Mesangial cell (primary cell): ENCODE results near the gene PCDHA4. TPM values are rescaled to one million over a fixed set of nuclear protein-coding genes. Genes with fewer than 3 reads are reported as not detected.

Experiments used
- total RNA-seq: library from RNA; depleted of rRNA; stranded (reverse); fragments of >200 nt; gene quantifications from 2 replicates; pipeline ENCODE4 v1.2.3, GENCODE V29; 2015

PCDHA4 gene
- 0.16 and 1.3 TPM in 2 replicates for total RNA-seq

DNA sequence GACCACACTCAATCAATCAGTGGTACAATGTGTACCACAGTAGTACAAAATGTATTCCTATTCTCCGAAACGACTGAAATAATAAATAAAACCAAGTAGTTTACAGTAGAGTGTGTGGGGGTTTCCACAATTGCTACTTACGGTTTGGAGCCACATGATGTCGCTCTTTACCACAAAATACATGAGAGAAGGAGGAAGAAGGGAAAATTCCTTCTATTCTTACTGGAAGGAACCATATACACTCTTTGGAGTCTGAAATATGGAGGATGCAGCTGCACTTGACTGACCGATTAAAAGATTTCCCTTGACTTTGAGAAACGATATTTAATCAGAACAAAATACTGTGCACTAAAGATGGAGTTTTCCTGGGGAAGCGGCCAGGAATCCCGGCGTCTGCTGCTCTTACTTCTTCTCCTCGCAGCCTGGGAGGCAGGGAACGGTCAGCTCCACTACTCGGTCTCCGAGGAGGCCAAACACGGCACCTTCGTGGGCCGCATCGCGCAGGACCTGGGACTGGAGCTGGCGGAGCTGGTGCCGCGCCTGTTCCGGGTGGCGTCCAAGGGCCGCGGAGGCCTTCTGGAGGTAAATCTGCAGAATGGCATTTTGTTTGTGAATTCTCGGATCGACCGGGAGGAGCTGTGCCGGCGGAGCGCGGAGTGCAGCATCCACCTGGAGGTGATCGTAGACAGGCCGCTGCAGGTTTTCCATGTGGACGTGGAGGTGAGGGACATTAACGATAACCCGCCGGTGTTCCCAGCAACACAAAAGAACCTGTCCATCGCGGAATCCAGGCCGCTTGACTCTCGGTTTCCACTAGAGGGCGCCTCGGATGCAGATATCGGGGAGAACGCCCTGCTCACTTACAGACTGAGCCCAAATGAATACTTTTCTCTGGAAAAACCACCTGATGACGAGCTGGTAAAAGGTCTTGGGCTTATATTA, at the start of gene PCDHA4:
PCDHA4 (plus strand) TSS at position 235 of the 942 bp plus-strand sequence.

DNA sequence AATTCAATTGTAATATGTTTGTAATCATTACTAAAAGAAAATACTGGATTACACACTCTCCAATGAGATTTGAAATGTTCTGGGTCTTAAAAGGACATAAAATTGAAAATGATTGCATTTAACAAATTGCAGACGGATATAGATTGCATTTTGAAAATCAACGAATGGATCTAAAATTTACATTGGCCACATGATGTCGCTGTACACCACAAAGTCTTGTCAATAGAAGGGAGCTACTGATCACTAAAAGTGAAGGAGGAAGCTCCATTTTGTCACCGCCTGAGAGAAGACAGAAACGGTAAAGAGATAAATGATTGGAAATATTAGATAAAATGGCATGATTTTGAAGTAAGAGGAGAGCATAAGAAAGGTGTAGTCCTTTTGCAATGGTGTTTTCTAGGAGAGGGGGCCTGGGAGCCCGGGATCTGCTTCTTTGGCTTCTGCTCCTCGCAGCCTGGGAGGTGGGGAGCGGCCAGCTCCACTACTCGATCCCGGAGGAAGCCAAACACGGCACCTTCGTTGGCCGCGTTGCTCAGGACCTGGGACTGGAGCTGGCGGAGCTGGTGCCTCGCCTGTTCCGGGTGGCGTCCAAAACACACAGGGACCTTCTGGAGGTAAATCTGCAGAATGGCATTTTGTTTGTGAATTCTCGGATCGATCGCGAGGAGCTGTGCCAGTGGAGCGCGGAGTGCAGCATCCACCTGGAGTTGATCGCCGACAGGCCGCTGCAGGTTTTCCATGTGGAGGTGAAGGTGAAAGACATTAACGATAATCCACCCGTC, 20.8 kb upstream of the PCDHA4 start, which contains the start of gene PCDHA1:
PCDHA1 (plus strand) TSS at position 236 of the 782 bp plus-strand sequence.

DNA sequence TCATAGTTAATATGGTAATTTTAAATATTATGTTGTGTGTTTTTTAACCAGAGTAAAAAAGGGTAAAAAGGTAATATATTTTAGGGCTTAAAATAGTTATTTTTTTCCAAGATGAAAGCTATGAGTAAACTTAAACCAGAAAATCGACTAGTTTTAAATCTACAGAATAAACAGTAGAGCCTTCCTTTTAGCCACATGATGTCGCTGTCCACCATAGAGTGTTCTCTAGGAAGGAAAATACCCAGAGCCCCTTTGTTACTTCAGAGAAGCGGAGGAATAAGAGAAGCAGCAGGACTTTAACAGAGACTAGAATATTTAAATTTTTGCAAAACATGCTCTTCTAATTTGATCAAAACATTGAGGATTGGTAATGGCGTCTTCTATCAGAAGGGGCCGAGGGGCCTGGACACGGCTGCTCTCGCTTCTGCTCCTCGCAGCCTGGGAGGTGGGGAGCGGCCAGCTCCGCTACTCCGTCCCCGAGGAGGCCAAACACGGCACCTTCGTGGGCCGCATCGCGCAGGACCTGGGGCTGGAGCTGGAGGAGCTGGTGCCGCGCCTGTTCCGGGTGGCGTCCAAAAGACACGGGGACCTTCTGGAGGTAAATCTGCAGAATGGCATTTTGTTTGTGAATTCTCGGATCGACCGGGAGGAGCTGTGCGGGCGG, 12.1 kb upstream of the PCDHA4 start, which contains the start of gene PCDHA2:
PCDHA2 (plus strand) TSS at position 258 of the 664 bp plus-strand sequence.

DNA sequence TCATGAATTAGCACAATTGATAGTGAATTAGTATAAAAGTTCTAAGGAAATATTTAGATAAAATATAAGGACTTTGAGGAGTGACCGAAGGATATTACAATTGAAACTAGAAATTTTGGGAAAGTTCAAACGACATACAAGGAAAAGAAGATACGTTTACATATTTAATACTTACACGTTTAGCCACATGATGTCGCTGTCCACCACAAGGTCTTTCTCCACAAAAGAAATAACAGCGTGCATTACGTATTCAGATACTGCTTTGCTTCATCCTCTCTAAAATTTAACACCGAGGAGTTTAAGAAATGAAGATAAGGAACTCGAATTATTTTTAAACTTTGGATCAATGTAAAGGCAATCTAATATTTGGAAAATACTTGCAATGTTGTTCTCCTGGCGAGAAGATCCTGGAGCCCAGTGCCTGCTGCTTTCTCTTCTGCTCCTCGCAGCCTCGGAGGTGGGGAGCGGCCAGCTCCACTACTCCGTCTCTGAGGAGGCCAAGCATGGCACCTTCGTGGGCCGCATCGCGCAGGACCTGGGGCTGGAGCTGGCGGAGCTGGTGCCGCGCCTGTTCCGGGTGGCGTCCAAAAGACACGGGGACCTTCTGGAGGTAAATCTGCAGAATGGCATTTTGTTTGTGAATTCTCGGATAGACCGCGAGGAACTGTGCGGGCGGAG, 5.9 kb upstream of the PCDHA4 start, which contains the start of gene PCDHA3:
PCDHA3 (plus strand) TSS at position 242 of the 678 bp plus-strand sequence.

DNA sequence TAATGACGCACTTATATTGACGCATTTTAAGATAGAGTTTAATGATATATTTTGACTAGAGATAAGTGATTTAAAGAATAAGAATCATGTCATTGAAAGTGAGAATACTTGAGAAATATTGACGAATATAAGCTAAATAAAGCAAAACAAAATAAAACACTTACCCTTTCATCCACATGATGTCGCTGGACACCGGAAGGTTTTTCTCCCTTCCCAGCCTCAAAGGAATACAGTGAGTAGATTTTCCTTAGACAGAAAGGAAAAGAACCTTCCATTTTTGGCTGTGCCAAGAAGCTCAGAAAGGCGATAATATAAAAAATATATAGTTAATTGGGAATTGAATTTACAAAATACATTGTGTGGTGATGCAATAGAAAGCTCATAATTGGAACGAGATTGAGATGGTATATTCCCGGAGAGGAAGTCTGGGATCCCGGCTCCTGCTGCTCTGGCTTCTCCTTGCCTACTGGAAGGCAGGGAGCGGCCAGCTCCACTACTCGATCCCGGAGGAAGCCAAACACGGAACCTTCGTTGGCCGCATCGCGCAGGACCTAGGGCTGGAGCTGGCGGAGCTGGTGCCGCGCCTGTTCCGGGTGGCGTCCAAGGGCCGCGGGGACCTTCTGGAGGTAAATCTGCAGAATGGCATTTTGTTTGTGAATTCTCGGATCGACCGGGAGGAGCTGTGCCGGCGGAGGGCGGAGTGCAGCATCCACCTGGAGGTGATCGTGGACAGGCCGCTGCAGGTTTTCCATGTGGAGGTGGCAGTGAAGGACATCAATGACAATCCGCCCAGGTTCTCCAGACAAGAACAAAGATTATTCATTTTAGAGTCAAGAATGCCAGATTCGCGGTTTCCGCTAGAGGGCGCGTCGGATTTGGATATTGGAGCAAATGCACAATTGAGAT, 14.8 kb downstream of the PCDHA4 start, which contains the start of gene PCDHA5:
PCDHA5 (plus strand) TSS at position 239 of the 906 bp plus-strand sequence.

DNA sequence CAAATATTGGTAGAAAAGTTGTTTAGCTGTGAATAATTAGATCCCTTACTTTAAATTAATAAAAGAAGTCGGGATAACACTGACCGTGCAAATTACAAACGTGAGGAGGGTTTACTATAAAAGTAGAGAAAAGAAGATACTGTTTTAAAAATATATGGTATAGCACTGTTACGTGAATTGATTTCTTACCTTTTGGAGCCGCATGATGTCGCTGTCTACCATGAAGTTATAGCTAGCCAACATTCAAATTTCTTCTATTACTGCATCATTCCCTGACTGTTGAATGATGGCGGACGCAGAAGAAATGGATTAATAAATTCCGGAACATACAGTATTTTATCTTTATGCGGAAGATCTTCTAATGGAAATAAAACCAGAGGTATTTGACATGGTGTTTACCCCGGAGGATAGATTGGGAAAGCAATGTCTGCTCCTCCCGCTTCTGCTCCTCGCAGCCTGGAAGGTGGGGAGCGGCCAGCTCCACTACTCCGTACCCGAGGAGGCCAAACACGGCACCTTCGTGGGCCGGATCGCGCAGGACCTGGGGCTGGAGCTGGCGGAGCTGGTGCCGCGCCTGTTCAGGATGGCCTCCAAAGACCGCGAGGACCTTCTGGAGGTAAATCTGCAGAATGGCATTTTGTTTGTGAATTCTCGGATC, 21.0 kb downstream of the PCDHA4 start, which contains the start of gene PCDHA6:
PCDHA6 (plus strand) TSS at position 257 of the 658 bp plus-strand sequence; CDS start at position 389, 132 bp downstream.

DNA sequence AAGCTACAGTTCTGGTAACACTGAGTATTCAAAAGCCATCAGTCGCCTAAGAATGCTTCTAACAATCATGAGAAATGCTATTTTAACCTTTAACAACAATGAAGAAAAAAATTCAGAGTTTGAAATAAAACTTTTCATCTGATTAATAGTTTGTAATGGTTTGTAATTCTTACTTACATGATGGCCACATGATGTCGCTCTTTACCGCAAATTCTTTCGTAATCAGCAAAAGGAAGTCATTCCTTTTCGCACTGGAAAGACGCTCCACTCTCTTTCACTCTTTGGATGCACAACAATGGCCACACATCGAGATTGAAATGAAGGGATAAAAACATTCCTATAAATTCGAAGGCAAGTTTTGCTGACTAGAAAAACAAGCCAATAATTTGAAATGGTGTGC, 27.1 kb downstream of the PCDHA4 start, which contains the start of gene PCDHA7:
PCDHA7 (plus strand) TSS at position 277 of the 400 bp plus-strand sequence; CDS start at position 392, 115 bp downstream.

DNA sequence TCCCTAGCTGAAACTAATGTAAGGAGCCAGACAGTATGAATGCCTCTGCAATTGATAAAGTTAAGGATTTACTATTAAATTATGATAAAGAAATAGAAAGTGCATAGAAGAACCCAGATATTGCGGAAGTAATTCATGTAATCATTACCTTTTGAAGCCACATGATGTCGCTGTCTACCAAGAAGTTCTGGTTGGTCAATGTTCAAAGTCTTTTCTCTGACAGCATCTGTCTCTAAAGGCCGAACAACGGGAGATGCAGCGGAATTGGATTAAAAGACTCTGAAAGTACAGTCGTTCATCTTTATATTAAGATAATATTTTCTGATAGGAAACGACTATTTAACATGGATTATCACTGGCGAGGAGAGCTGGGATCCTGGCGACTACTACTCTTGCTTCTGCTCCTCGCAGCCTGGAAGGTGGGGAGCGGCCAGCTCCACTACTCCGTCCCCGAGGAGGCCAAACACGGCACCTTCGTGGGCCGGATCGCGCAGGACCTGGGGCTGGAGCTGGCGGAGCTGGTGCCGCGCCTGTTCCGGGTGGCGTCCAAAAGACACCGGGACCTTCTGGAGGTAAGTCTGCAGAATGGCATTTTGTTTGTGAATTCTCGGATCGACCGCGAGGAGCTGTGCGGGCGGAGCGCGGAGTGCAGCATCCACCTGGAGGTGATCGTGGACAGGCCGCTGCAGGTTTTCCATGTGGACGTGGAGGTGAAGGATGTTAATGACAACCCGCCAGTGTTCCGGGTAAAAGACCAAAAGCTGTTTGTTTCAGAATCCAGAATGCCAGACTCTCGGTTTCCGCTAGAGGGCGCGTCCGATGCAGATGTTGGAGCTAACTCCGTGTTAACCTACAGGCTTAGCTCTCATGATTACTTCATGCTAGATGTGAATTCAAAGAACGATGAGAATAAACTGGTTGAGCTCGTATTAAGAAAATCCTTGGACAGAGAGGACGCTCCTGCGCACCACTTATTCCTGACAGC, 34.4 kb downstream of the PCDHA4 start, which contains the start of gene PCDHA8:
PCDHA8 (plus strand) TSS at position 210 of the 985 bp plus-strand sequence; CDS start at position 345, 135 bp downstream.

DNA sequence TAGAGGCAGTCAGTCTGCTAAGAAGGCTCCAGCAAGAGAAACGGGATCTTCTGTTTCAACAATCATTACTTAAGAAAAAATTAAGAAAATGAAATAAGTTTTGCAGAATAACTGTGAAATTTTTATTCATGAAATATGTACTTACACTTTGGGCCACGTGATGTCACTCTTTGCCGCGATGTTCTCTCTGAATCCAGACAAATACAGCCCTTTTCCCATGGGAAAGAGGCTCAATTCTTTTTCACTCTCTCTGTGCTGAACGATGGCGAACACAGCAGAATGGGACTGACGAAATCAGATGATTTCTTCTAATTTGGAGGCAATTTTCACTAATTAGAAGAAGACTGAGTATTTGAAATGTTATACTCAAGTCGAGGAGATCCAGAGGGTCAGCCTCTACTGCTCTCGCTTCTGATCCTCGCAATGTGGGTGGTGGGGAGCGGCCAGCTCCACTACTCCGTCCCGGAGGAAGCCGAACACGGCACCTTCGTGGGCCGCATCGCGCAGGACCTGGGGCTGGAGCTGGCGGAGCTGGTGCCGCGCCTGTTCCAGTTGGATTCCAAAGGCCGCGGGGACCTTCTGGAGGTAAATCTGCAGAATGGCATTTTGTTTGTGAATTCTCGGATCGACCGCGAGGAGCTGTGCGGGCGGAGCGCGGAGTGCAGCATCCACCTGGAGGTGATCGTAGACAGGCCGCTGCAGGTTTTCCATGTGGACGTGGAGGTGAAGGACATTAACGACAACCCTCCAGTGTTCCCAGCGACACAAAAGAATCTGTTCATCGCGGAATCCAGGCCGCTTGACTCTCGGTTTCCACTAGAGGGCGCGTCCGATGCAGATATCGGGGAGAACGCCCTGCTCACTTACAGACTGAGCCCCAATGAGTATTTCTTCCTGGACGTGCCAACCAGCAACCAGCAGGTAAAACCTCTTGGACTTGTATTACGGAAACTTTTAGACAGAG, 41.6 kb downstream of the PCDHA4 start, which contains the start of gene PCDHA9:
PCDHA9 (plus strand) TSS at position 244 of the 964 bp plus-strand sequence; CDS start at position 358, 114 bp downstream.

DNA sequence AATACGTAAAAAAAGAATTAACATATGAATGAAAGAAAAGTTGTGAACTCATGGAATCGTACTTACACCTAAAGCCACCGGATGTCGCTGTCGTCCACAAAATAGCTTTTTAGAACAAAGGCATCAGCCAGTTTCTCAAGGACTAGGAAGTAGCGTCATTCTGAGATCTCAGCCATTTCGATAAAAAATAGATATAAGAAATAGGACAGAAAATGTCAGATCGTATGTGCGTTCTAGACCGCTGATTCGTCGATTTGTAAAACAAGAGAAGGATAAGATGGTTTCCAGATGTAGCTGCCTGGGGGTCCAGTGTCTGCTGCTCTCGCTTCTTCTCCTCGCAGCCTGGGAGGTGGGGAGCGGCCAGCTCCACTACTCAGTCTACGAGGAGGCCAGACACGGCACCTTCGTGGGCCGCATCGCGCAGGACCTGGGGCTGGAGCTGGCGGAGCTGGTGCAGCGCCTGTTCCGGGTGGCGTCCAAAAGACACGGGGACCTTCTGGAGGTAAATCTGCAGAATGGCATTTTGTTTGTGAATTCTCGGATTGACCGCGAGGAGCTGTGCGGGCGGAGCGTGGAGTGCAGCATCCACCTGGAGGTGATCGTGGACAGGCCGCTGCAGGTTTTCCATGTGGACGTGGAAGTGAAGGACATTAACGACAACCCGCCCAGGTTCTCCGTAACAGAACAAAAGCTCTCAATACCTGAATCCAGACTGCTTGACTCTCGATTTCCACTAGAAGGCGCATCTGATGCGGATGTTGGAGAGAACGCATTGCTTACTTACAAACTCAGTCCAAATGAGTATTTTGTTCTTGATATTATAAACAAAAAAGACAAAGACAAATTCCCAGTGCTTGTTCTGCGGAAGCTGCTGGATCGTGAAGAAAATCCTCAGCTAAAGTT, 49.2 kb downstream of the PCDHA4 start, which contains the start of gene PCDHA10:
PCDHA10 (plus strand) TSS at position 126 of the 903 bp plus-strand sequence; CDS start at position 278, 152 bp downstream.

Other genes with a start within 250 kb of the PCDHA4 start
- gene SRA1, start 249.6 kb upstream of the PCDHA4 start, total RNA-seq = 31.4 and 35.8 TPM in 2 replicates
- 8.8 and 22.8 TPM in 2 replicates for gene APBB3, start 242.5 kb upstream of the PCDHA4 start, total RNA-seq
- 53.8 and 57.8 TPM in 2 replicates for gene SLC35A4, start 242.2 kb upstream of the PCDHA4 start, total RNA-seq
- gene CD14, start 173.9 kb upstream of the PCDHA4 start, total RNA-seq = 1.3 TPM in 1 of 2 replicates, not detected in the other
- gene TMCO6, start 167.6 kb upstream of the PCDHA4 start, total RNA-seq = 15.2 and 17.6 TPM in 2 replicates
- 49.5 and 63.3 TPM in 2 replicates for gene NDUFA2, start 159.4 kb upstream of the PCDHA4 start, total RNA-seq
- gene IK, start 159.2 kb upstream of the PCDHA4 start, total RNA-seq = 35.7 and 39.6 TPM in 2 replicates
- gene WDR55, start 142.2 kb upstream of the PCDHA4 start, total RNA-seq = 15.1 and 18.1 TPM in 2 replicates
- gene DND1, start 133.5 kb upstream of the PCDHA4 start, total RNA-seq = under 0.01 and 0.33 TPM in 2 replicates
- gene HARS1, start 115.7 kb upstream of the PCDHA4 start, total RNA-seq = 53.9 and 78.2 TPM in 2 replicates
- gene HARS2, start 115.6 kb upstream of the PCDHA4 start, total RNA-seq = 22.0 and 25.0 TPM in 2 replicates
- gene ZMAT2, start 106.6 kb upstream of the PCDHA4 start, total RNA-seq = 8.8 and 10.4 TPM in 2 replicates
- under 0.01 and 0.16 TPM in 2 replicates for gene PCDHA1, start 20.9 kb upstream of the PCDHA4 start, total RNA-seq
- under 0.01 TPM in 1 of 2 replicates, not detected in the other for gene PCDHA2, start 12.2 kb upstream of the PCDHA4 start, total RNA-seq
- gene PCDHA3, start 6.0 kb upstream of the PCDHA4 start, total RNA-seq = under 0.01 and 0.13 TPM in 2 replicates
- under 0.01 TPM in 1 of 2 replicates, not detected in the other for gene PCDHA5, start 14.5 kb downstream of the PCDHA4 start, total RNA-seq
- gene PCDHA6, start 20.9 kb downstream of the PCDHA4 start, total RNA-seq = 1.0 TPM in 1 of 2 replicates, not detected in the other
- gene PCDHA7, start 27.2 kb downstream of the PCDHA4 start, total RNA-seq = 0.51 TPM in 1 of 2 replicates, not detected in the other
- gene PCDHA8, start 34.1 kb downstream of the PCDHA4 start, total RNA-seq = 0.13 TPM in 1 of 2 replicates, not detected in the other
- gene PCDHA9, start 41.3 kb downstream of the PCDHA4 start, total RNA-seq = under 0.01 TPM in 1 of 2 replicates, not detected in the other
- gene PCDHA10, start 48.8 kb downstream of the PCDHA4 start, total RNA-seq = 0.13 TPM in 1 of 2 replicates, not detected in the other
- 0.16 TPM in 1 of 2 replicates, not detected in the other for gene PCDHA11, start 61.9 kb downstream of the PCDHA4 start, total RNA-seq
- gene PCDHA12, start 68.2 kb downstream of the PCDHA4 start, total RNA-seq = 0.25 TPM in 1 of 2 replicates, not detected in the other
- gene PCDHA13, start 75.1 kb downstream of the PCDHA4 start, total RNA-seq = not detected in 2 replicates
- gene PCDHAC1, start 119.2 kb downstream of the PCDHA4 start, total RNA-seq = under 0.01 TPM in 1 of 2 replicates, not detected in the other
- 0.25 and 0.65 TPM in 2 replicates for gene PCDHAC2, start 159.4 kb downstream of the PCDHA4 start, total RNA-seq
- gene PCDHB1, start 244.3 kb downstream of the PCDHA4 start, total RNA-seq = not detected in 2 replicates